ENCODE data around the gene ADCYAP1.

- TF ChIP-seq POLR2AphosphoS5 (IDR thresholded peaks at IDR 0.05; ENCODE audit: low read depth, low read length) (no peak), SIN3A (IDR thresholded peaks at IDR 0.05; ENCODE audit: borderline replicate concordance, insufficient read depth, low read length) (no peak)
Measured at GRCh38 chr18:908758-909724, 4.4 kb downstream of the ADCYAP1 start.

Data from PFSK-1 (cell line).